ENCODE measurements around the gene SLC12A5.

DNA sequence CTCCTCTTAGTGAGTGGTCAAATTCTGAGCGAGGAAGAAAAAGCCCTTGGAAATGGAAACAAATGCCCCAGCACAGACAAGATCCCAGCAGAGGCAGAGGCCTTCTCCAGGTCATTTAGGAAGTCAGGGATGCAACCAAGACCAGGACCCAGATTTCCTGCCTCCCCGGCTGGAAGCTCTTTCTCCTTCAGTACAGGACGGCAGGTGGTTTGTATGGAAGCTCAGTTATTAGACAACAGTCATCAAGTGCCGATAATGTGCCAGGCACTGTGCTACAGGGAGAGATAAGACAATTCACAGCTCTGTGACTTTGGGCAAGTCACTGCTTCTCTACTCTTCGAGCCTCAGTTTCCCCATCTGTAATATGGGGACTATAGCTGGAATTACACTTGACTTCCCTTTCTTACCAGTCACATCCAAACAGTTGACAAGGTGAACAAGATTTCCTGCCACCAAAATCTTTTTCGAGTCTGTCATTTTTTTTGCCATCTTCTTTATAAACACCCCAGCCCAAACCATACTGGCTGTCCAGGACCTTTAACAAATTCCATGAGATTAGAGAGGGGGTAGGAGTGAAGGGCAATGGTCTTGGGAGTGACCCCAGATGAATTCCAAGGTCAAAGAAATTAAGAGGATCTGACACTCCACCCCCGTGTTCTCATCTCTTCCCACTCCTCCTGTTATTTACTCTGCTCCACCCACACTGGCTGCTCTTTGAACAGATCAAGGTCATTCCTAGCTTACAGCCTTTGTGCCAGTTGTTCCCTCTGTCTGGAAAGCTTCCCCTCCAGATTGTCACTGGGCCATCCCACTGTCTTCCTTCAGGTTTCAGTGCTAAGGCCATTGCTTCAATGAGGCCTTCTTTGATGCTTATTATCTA is 14.3 kb upstream of the SLC12A5 start:
- TF ChIP-seq, protein P1, sequence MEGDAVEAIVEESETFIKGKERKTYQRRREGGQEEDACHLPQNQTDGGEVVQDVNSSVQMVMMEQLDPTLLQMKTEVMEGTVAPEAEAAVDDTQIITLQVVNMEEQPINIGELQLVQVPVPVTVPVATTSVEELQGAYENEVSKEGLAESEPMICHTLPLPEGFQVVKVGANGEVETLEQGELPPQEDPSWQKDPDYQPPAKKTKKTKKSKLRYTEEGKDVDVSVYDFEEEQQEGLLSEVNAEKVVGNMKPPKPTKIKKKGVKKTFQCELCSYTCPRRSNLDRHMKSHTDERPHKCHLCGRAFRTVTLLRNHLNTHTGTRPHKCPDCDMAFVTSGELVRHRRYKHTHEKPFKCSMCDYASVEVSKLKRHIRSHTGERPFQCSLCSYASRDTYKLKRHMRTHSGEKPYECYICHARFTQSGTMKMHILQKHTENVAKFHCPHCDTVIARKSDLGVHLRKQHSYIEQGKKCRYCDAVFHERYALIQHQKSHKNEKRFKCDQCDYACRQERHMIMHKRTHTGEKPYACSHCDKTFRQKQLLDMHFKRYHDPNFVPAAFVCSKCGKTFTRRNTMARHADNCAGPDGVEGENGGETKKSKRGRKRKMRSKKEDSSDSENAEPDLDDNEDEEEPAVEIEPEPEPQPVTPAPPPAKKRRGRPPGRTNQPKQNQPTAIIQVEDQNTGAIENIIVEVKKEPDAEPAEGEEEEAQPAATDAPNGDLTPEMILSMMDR (IDR thresholded peaks at IDR 0.05), result no peak
- TF ChIP-seq POLR2A (IDR thresholded peaks at IDR 0.05), result no peak
